H9 (cell line): ENCODE results near the gene SELE. TPM values are rescaled to one million over a fixed set of nuclear protein-coding genes. Genes with fewer than 3 reads are reported as not detected.

Experiments
- DNase-seq: peaks from one replicate; pipeline ENCODE4 v3.0.0-alpha.2; 2017
- H2AFZ ChIP-seq: one replicate; pipeline ENCODE4 v1.6.1; 2013; ENCODE audit warnings: mild to moderate bottlenecking, low read length, control low read depth, moderate library complexity
- H2AK5ac ChIP-seq: 2 replicates; pipeline ENCODE4 v1.6.1; 2013; ENCODE audit warnings: low read length, control low read depth, mixed read lengths; ENCODE audit not compliant: insufficient read length
- H2BK120ac ChIP-seq: one replicate; pipeline ENCODE4 v1.6.1; 2013; ENCODE audit warnings: low read depth, mild to moderate bottlenecking, low read length, control low read depth, inconsistent platforms; ENCODE audit not compliant: poor library complexity, severe bottlenecking
- H2BK12ac ChIP-seq: 2 replicates; pipeline ENCODE4 v1.6.1; 2013; ENCODE audit warnings: low read length, control low read depth, mixed read lengths, low read depth; ENCODE audit not compliant: insufficient read length
- H2BK15ac ChIP-seq: 2 replicates; pipeline ENCODE4 v1.6.1; 2013; ENCODE audit warnings: low read depth, low read length, control low read depth
- H2BK20ac ChIP-seq: one replicate; pipeline ENCODE4 v1.6.1; 2013; ENCODE audit warnings: low read depth, mild to moderate bottlenecking, low read length, control low read depth, inconsistent platforms; ENCODE audit not compliant: poor library complexity, severe bottlenecking
- H2BK5ac ChIP-seq: 2 replicates; pipeline ENCODE4 v1.6.1; 2013; ENCODE audit warnings: low read length, control low read depth, mixed read lengths; ENCODE audit not compliant: insufficient read length
- H3K14ac ChIP-seq: 2 replicates; pipeline ENCODE4 v1.6.1; 2013; ENCODE audit warnings: low read length, control low read depth; ENCODE audit not compliant: insufficient read depth
- H3K18ac ChIP-seq: 2 replicates; pipeline ENCODE4 v1.6.1; 2013; ENCODE audit warnings: low read depth, mild to moderate bottlenecking, mixed read lengths, low read length, control low read depth; ENCODE audit not compliant: insufficient read length
- H3K23ac ChIP-seq: 2 replicates; pipeline ENCODE4 v1.6.1; 2013; ENCODE audit warnings: low read length, control low read depth, mixed read lengths, low read depth; ENCODE audit not compliant: insufficient read length
- H3K23me2 ChIP-seq: 2 replicates; pipeline ENCODE4 v1.6.1; 2013; ENCODE audit warnings: low read depth, mild to moderate bottlenecking, mixed read lengths, low read length, control low read depth; ENCODE audit not compliant: insufficient read length, poor library complexity, severe bottlenecking
- H3K27ac ChIP-seq: 2 replicates; pipeline ENCODE4 v1.5.1; 2013; ENCODE audit warnings: low read length, control low read depth, mixed read lengths, low read depth; ENCODE audit not compliant: insufficient read length
- H3K27me3 ChIP-seq: 2 replicates; pipeline ENCODE4 v1.6.1; 2013; ENCODE audit warnings: low read length, control low read depth, inconsistent platforms; ENCODE audit not compliant: insufficient read depth
- H3K4ac ChIP-seq: 2 replicates; pipeline ENCODE4 v1.6.1; 2013; ENCODE audit warnings: low read depth, mild to moderate bottlenecking, control low read depth, inconsistent platforms, low read length, moderate library complexity
- H3K4me1 ChIP-seq: 2 replicates; pipeline ENCODE4 v1.6.1; 2013; ENCODE audit warnings: low read length, control low read depth, inconsistent platforms; ENCODE audit not compliant: insufficient read depth
- H3K4me2 ChIP-seq: 2 replicates; pipeline ENCODE4 v1.6.1; 2013; ENCODE audit warnings: low read length, control low read depth, mixed read lengths; ENCODE audit not compliant: insufficient read length, insufficient read depth
- H3K56ac ChIP-seq: 2 replicates; pipeline ENCODE4 v1.6.1; 2013; ENCODE audit warnings: low read depth, mild to moderate bottlenecking, mixed read lengths, low read length, control low read depth; ENCODE audit not compliant: insufficient read length
- H3K79me1 ChIP-seq: 2 replicates; pipeline ENCODE4 v1.6.1; 2013; ENCODE audit warnings: low read depth, mild to moderate bottlenecking, moderate library complexity, low read length, control low read depth, inconsistent platforms; ENCODE audit not compliant: insufficient read depth, poor library complexity, severe bottlenecking
- H3K79me2 ChIP-seq: 2 replicates; pipeline ENCODE4 v1.6.1; 2013; ENCODE audit warnings: low read length, control low read depth, inconsistent platforms; ENCODE audit not compliant: insufficient read depth
- H3K9ac ChIP-seq: 2 replicates; pipeline ENCODE4 v1.6.1; 2013; ENCODE audit warnings: low read length, control low read depth, mixed read lengths; ENCODE audit not compliant: insufficient read length; ENCODE audit errors: extremely low read depth
- H3K9me3 ChIP-seq: one replicate; pipeline ENCODE4 v1.6.1; 2013; ENCODE audit warnings: low read depth, low read length, inconsistent platforms; ENCODE audit not compliant: control insufficient read depth
- H3T11ph ChIP-seq: one replicate; pipeline ENCODE4 v1.6.1; 2013; ENCODE audit warnings: mild to moderate bottlenecking, low read length, control low read depth, inconsistent platforms
- H4K20me1 ChIP-seq: one replicate; pipeline ENCODE4 v1.6.1; 2013; ENCODE audit not compliant: control insufficient read depth, insufficient read length, insufficient read depth
- H4K5ac ChIP-seq: 2 replicates; pipeline ENCODE4 v1.6.1; 2013; ENCODE audit warnings: low read depth, mild to moderate bottlenecking, mixed read lengths, low read length, control low read depth; ENCODE audit not compliant: insufficient read length
- H4K8ac ChIP-seq: replicated peaks from 2 replicates; pipeline ENCODE4 v1.6.1; 2013; ENCODE audit warnings: low read length, control low read depth, mixed read lengths, low read depth; ENCODE audit not compliant: insufficient read length
- H4K91ac ChIP-seq: 2 replicates; pipeline ENCODE4 v1.6.1; 2013; ENCODE audit warnings: low read depth, mild to moderate bottlenecking, moderate library complexity, mixed read lengths, low read length, control low read depth; ENCODE audit not compliant: insufficient read length
- H3K27ac Mint-ChIP-seq, 3 experiments: 2 replicates in 2 of 3; 3 replicates in 1 of 3; pipeline ENCODE4 v1.8.0; 2020 to 2021; ENCODE audit warnings: mixed read lengths in 3 of 3, mild to moderate bottlenecking in 1 of 3, moderate library complexity in 1 of 3
- H3K27me3 Mint-ChIP-seq: 2 replicates; pipeline ENCODE4 v1.8.0; 2021; ENCODE audit warnings: low read depth, mild to moderate bottlenecking, moderate library complexity, mixed read lengths
- H3K36me3 Mint-ChIP-seq, 3 experiments: 2 replicates in 2 of 3; 3 replicates in 1 of 3; pipeline ENCODE4 v1.8.0; 2020 to 2021; ENCODE audit warnings: low read depth in 3 of 3, mixed read lengths in 3 of 3; ENCODE audit not compliant: insufficient read depth in 1 of 3
- H3K4me1 Mint-ChIP-seq, 2 experiments: 2 replicates each; pipeline ENCODE4 v1.8.0; 2020; ENCODE audit warnings: mixed read lengths in 2 of 2
- H3K4me3 Mint-ChIP-seq, 2 experiments: 2 replicates in 1 of 2; 3 replicates in 1 of 2; pipeline ENCODE4 v1.8.0; 2020 to 2021; ENCODE audit warnings: mild to moderate bottlenecking in 2 of 2, mixed read lengths in 2 of 2, moderate library complexity in 1 of 2
- H3K9me3 Mint-ChIP-seq, 2 experiments: 2 replicates in 1 of 2; 3 replicates in 1 of 2; pipeline ENCODE4 v1.8.0; 2020; ENCODE audit warnings: mild to moderate bottlenecking in 2 of 2, mixed read lengths in 2 of 2, moderate library complexity in 1 of 2
- WGBS: extraction: QIAGEN DNeasy Blood & Tissue Kit; methylation state at CpG from one replicate; pipeline ENCODE4 v1.1.7; 2013; ENCODE audit warnings: missing lambda C conversion rate, low lambda C conversion rate, mixed read lengths; ENCODE audit not compliant: insufficient read length; ENCODE audit errors: extremely low coverage; 5-methylcytosine and 5-hydroxymethylcytosine counted together
- long read RNA-seq: library from polyadenylated mRNA; unstranded; transcript quantifications from one replicate; pipeline ENCODE4 v2.0.0, GENCODE V29; 2020
- total RNA-seq: library from RNA; stranded (reverse); gene quantifications from 2 replicates; pipeline ENCODE4 v1.2.1, GENCODE V29; 2021
- TF ChIP-seq, protein P1 (sequence below): fragments of 200-600 bp; sonication (generic); conservative IDR thresholded peaks from 3 replicates; pipeline ENCODE4 v1.8.0; 2021; ENCODE audit warnings: antibody characterized with exemption, mild to moderate bottlenecking

SELE gene, protein sequence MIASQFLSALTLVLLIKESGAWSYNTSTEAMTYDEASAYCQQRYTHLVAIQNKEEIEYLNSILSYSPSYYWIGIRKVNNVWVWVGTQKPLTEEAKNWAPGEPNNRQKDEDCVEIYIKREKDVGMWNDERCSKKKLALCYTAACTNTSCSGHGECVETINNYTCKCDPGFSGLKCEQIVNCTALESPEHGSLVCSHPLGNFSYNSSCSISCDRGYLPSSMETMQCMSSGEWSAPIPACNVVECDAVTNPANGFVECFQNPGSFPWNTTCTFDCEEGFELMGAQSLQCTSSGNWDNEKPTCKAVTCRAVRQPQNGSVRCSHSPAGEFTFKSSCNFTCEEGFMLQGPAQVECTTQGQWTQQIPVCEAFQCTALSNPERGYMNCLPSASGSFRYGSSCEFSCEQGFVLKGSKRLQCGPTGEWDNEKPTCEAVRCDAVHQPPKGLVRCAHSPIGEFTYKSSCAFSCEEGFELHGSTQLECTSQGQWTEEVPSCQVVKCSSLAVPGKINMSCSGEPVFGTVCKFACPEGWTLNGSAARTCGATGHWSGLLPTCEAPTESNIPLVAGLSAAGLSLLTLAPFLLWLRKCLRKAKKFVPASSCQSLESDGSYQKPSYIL
- total RNA-seq, result not detected in 2 replicates
- long read RNA-seq, result 0 reads

DNA sequence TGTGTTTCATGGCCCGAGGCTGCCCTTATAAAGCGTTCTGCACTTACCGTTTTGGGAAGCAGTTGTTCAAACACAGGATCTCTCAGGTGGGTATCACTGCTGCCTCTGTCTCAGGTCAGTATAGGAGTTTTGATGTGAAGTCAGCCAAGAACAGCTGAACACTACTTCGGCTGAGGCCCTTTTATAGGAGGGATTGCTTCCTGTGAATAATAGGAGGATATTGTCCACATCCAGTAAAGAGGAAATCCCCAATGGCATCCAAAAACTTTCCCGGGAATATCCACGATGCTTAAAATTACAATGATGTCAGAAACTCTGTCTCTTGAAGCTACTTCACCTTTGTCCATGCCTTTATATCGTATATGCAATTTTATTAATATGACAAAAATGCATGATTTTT is at the start of gene SELE:
Gene SELE, minus strand, starts transcription at position 156 of the 400 bp plus-strand sequence. CDS start 467 bp downstream, outside the sequence.
- Histone ChIP-seq H3K4ac (no peak within 1 kb of the TSS), H3K27me3 (0 out of 2 replicates have a peak, but pooled peaks cover 2% of the 10 kb centered on the region), H2AFZ (no peak within 1 kb of the TSS), H3K9me3 (no peaks in the 10 kb centered on the region), H3K9ac (no peak within 1 kb of the TSS), H3T11ph (no peak within 1 kb of the TSS), H3K56ac (no peak within 1 kb of the TSS), H3K27ac (no peak within 1 kb of the TSS), H3K18ac (no peak within 1 kb of the TSS), H3K4me2 (no peak within 1 kb of the TSS), H4K8ac (no peak within 1 kb of the TSS), H2BK5ac (no peak within 1 kb of the TSS), H4K91ac (no peak within 1 kb of the TSS), H2BK12ac (no peak within 1 kb of the TSS), H3K4me1 (no peaks in the 10 kb centered on the region; the same call in 1 of the 2 replicates), H2BK15ac (no peak within 1 kb of the TSS), H2BK120ac (no peak within 1 kb of the TSS), H4K20me1 (no peaks in the 10 kb centered on the region), H3K79me1 (no peaks in the 10 kb centered on the region), H3K23ac (no peak within 1 kb of the TSS), H4K5ac (no peak within 1 kb of the TSS), H3K14ac (no peak within 1 kb of the TSS), H3K23me2 (no peaks in the 10 kb centered on the region), H2AK5ac (no peak within 1 kb of the TSS), H3K79me2 (no peaks in the 10 kb centered on the region), H2BK20ac (no peak within 1 kb of the TSS)
- Mint-ChIP-seq H3K4me1 (peaks cover 7 to 12% of the 10 kb centered on the region in 2 experiments), H3K9me3 (no peaks in the 10 kb centered on the region), H3K27ac (no peak within 1 kb of the TSS), H3K27me3 (no peaks in the 10 kb centered on the region), H3K36me3 (no peaks in the 10 kb centered on the region), H3K4me3 (no peak within 1 kb of the TSS)
- no peak for DNase-seq
- no CpG with 5 or more reads among the region's 7 CpGs for WGBS
- TF ChIP-seq, protein P1, sequence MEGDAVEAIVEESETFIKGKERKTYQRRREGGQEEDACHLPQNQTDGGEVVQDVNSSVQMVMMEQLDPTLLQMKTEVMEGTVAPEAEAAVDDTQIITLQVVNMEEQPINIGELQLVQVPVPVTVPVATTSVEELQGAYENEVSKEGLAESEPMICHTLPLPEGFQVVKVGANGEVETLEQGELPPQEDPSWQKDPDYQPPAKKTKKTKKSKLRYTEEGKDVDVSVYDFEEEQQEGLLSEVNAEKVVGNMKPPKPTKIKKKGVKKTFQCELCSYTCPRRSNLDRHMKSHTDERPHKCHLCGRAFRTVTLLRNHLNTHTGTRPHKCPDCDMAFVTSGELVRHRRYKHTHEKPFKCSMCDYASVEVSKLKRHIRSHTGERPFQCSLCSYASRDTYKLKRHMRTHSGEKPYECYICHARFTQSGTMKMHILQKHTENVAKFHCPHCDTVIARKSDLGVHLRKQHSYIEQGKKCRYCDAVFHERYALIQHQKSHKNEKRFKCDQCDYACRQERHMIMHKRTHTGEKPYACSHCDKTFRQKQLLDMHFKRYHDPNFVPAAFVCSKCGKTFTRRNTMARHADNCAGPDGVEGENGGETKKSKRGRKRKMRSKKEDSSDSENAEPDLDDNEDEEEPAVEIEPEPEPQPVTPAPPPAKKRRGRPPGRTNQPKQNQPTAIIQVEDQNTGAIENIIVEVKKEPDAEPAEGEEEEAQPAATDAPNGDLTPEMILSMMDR, result no peak
